Measurements from ENCODE around the gene PTPN2.
A peak's percentile ranks its signal among the peaks of the same experiment; 100 is the strongest.

PTPN2 gene

DNA sequence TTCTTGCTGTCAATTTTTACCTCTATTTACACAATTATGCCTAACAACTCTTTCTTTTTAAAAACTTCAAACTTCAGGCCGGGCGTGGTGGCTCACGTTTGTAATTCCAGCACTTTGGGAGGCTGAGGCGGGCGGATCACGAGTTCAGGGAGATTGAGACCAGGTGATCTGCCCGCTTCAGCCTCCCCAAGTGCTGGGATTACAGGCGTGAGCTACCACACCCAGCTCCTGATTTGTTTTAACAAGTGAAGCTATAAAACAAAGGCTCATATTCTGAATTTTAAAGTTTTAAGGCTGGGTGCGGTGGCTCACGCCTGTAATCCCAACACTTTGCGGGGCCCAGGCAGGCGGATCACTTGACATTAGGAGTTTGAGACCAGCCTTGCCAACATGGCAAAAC lies 15.5 kb downstream of the PTPN2 start:
- no peak for DNase-seq (ENCODE audit: low read depth)
- no peak overlapping the region for H3K4me3 ChIP-seq (ENCODE audit: control insufficient read depth, low read depth, low read length)
- no peak for TF ChIP-seq CTCF (conservative IDR thresholded peaks at IDR 0.05; ENCODE audit: control insufficient read depth, insufficient read depth, low read depth, low read length)

GRCh38 chr18:12867441-12868123 lies 16.5 kb downstream of the PTPN2 start:
- TF ChIP-seq CTCF (conservative IDR thresholded peaks at IDR 0.05; ENCODE audit: control insufficient read depth, insufficient read depth, low read depth, low read length): no peak
- DNase-seq (ENCODE audit: low read depth): no peak

DNA sequence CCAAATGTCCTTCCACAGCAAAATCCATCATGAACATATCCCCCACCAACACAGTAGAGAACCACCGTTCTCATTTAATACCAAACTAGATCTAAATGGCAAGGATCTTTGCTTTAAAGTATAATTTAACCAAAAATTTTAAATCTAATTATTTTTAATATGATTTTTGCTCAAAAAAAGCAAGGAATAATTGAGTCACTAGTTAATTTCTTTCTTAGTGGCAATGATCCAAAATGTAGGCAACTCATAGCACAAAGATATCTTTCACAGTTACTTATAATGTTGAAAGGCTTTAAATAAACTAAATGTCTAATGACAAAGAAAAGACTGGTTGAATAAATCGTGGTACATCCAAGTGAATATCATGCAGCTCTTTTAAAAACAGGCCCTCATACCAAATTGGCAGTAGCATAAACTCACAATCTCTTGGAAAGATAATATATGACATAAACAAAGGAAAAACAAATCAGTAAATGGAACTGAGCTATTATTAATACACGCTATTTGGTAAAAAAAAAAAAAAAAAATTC lies 20.3 kb downstream of the PTPN2 start:
- peak; percentile 24 for DNase-seq (ENCODE audit: low read depth)
- TF ChIP-seq CTCF (conservative IDR thresholded peaks at IDR 0.05; ENCODE audit: control insufficient read depth, insufficient read depth, low read depth, low read length): no peak
- H3K4me3 ChIP-seq (ENCODE audit: control insufficient read depth, low read depth, low read length): no peak overlapping the region

More at GRCh38 chr18:12867441-12868123, 16.5 kb downstream of the PTPN2 start:
- no peak overlapping the region for H3K4me3 ChIP-seq (ENCODE audit: control insufficient read depth, low read depth, low read length)

DNA sequence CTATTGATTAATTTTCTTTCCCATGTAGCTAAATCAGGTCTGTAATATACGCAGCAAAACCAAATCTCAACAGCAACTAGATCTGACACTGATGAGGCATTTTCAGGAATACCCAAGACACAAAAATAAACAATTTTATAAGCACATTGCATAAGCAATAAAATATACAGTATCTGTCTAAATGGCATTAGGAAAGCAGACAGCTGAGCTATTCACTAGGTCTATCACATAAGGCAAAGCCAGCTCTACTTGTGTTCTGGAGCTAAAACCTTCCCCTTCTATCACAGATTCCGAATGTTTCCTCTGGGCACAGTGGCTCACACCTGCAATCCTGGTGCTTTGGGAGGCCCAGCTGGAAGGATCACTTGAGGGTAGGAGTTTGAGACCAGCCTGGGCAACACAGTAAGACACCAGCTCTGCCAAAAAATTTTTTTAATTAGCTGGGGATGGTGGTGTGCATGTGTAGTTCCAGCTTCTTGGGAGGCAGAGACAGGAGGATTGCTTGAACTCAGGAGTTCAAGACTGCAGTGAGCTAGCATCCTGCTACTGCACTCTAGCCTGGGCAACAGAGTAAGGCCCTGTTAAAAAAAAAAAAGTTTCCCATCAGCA lies 21.1 kb downstream of the PTPN2 start:
- no peak for TF ChIP-seq CTCF (conservative IDR thresholded peaks at IDR 0.05; ENCODE audit: control insufficient read depth, insufficient read depth, low read depth, low read length)
- no peak overlapping the region for H3K4me3 ChIP-seq (ENCODE audit: control insufficient read depth, low read depth, low read length)
- no peak for DNase-seq (ENCODE audit: low read depth)

- TF ChIP-seq CTCF (conservative IDR thresholded peaks at IDR 0.05; ENCODE audit: control insufficient read depth, insufficient read depth, low read depth, low read length): no peak
- DNase-seq (ENCODE audit: low read depth): no peak
- no peak overlapping the region for H3K4me3 ChIP-seq (ENCODE audit: control insufficient read depth, low read depth, low read length)
Observed at GRCh38 chr18:12862467-12862866, 21.6 kb downstream of the PTPN2 start.

- no peak for DNase-seq (ENCODE audit: low read depth)
- H3K4me3 ChIP-seq (ENCODE audit: control insufficient read depth, low read depth, low read length): no peak overlapping the region
- TF ChIP-seq CTCF (conservative IDR thresholded peaks at IDR 0.05; ENCODE audit: control insufficient read depth, insufficient read depth, low read depth, low read length): no peak
Observed at GRCh38 chr18:12861637-12862036, 22.4 kb downstream of the PTPN2 start.

All from fibroblast of mammary gland (primary cell).